ENCODE results near the gene RGS7.
"Not testable (repeated sequence)": the region's sequence is repeated elsewhere in the genome, so short reads cannot be mapped to it uniquely, and the experiment has no call there.

Gene RGS7

DNA sequence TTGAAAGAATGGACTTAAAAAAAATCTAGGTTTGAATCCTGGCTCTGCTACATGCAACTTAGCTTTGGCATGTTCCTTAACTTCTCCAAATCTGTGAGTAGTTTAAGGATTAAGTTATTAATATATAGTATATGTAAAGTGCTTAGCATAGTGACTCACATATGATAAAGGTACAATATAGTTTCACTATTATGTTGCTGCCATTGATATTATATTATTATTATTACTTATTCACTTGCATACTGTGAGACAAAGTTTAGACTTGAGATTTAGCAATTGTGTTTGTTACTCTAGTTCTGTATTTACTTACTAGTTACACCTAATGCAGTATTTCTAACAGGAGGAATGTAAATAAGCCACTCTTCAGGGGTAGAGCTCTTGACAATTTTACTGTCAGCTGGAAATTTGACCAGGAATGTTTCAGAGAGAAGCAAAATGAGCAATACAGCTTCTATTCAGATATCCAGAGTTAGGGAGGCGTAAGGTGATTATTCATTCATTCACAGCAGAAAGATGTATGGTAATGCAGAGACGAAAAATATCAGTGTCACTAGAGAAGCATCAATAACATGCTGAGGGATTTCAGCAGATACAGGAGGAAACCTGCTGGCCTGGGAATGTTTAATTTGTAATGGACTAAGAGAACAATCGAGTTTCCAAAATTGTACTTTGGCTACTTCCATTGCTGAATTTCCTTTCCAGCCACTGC, 25.5 kb downstream of the RGS7 start:
- no peak for DNase-seq (ENCODE audit: low spot score)

DNA sequence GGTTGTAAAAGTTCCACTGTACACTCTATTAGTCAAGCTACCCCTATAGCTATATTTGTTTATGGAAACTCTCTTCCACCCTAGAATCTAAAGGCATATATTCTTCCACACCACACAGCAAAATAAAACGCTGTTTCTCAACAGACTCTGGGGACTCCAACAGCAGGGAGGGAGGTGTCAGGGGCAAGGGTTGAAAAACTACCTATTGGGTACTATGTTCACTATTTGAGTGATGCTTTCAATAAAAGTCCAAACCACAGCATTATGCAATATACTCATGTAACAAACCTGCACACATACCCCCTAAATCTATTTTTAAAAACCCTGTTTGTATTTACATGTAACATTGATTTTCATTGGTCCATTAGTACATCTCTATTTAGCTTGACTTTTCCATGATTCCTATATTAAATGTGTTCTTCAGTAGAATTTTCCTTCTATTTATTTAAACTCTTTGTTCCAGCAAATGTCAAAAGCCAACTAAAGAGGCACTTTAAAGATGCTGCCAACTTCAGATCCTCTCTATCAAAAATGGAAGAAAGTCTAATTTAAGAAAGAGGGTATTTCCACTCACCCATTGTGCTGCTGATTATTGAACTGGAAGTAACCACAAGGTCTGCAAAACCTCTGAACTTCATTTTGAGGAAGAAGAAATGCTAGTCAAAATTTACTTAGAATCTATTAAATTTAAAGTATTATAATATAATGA, 26.2 kb downstream of the RGS7 start:
- no peak for DNase-seq (ENCODE audit: low spot score)

DNA sequence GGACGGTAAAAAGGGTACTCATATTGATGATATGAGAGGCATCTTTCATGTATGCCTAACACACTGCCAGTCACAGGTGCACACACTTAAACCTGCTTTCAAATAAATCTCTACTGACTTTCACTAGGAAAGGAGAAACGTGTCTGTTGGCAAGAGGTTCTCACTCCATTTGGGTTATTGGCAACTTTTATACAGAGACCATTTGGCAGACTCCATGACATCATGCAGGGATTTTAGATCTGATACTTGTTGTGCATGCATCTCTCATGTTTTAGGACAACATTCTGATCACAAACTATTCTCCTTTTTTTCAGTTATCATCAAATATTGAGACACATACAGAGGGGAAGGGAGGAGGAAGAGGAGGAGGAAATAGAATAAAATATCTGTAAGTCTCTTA, 31.5 kb downstream of the RGS7 start:
- DNase-seq (ENCODE audit: low spot score): no peak

DNA sequence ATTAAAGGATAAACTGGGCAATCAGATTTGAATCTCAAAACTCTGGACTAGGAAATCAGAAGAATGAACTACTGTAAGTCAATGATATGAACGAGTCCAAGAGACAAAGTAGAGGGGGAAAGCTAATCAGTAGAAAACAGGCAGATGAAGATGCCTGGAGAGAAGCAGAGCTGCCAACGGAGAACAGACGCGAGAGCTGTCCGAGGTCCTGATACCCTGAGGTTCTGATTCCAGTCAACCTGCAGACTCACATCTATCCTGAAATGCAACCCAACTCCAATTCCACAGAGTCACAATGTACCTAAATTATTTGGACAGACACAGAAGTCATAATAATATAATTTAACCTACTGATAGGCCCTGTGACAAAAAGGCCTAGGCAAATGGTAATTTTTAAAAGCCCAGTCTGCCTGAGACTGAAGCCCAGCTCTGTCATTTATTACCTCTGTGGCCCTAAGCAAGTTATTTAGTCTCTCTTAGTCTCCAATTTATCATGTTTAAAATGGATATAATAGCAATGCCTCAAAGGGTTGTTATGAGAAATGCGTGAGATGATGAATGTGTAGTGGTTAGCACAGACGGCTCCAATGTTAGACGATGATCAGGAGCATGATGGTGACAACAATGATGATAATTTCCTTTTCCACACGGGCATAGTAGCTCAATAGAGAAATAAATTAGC, 33.4 kb downstream of the RGS7 start:
- no peak for DNase-seq (ENCODE audit: low spot score)

DNA sequence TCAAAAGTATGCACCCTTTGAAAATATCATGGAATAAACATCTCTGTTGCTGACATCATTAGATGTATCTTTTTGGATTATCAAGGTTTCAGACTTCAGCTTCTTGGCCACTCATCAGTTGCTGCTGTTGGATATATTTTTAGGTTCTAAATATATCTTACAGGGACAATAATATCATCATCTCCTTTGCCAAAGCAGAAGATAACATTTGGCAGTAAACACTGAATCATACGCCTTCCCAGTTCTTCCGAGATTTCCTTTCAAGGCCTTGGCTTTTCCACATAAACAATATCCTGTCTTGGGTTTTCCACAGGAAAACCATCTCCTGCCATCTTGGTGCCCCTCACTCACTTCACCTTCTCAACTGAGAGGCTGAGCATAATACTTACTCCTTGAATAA, 39.3 kb downstream of the RGS7 start:
- no peak for DNase-seq (ENCODE audit: low spot score)

DNA sequence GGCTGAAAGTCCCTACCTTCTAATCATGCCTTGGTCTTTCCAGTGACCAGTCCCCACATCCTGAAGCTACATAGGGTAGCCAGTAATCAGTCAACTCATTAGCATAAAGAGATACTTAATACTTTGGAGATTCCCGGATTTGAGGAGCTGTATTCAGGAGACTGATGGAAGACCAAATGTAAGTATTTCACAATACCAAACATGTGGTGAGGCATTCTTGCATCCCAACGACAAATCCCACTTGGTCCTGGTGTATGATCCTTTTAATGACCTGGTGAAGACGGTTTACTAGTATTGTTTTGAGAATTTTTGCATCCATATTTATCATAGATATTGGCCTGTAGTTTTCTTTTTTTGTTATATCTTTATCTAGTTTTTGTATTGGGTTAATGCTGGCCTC, 40.6 kb downstream of the RGS7 start:
- DNase-seq (ENCODE audit: low spot score): no peak

DNA sequence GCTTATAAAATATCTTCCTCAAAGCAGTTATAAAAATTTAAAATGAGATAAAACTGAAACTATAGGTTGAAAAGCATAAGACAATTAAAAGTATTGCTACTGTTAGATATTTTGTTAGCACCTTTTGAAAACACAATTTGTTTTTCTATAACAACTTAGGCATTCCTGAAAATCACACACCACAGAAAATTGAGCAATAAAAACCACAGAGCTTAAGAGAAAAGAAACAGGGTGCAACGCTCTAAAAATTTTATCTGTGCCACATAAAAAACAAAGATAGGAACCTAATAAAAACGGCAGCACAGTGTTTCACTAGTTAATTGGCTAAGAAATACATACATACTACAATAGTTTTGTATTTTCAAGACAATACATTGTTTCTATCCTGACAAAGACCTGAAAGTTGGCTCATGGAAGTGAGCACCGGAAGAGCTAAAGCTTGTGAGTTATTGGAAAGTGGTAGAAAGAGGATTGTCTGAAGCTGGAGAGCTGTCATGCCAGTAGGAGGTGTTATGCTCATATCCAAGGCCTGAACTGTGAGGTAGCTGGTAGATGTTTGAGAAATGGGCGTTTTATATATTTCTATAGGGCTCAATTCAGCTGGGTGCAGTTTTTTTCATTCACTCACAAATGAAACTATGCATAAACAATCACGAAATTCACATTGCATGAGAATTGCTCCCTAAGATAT, 45.8 kb downstream of the RGS7 start:
- DNase-seq (ENCODE audit: low spot score): no peak

DNA sequence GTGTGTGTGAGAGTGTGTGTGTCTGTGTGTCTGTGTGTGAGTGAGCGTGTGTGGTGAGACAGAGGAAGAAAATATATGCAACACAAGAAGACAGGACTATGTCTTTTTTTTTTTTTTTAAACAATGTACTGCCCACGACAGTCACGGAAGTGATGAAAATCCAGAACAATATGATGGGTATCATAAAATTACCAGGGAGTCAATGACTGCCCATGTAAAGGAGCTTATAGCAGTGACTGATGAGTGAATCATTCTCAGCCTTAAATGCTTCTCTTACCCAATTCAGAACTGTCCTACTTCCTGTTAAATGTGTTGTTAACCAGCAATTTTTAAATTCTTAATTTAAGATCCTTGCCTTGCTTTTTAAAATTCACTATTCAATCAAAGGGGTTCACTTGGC, 46.6 kb downstream of the RGS7 start:
- no peak for DNase-seq (ENCODE audit: low spot score)

DNA sequence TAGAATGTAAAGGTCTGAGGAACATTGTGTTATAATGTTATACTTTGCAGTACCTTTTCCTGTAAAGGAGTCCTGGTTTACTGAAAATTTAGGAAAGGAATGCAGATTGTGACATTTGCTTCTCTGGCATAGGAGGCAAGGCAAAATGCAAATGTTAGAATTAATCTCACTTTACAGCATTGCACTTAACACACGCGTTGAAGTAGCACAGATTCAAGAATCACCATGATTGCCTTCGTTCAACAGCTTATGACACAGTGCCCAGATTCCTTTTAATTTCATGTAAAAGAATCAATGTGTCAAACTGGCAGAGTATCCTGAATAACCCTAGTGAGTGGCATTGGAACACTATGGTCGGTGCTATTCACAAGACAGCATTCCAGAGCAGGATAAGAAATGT, 47.4 kb downstream of the RGS7 start:
- DNase-seq (ENCODE audit: low spot score): no peak

DNA sequence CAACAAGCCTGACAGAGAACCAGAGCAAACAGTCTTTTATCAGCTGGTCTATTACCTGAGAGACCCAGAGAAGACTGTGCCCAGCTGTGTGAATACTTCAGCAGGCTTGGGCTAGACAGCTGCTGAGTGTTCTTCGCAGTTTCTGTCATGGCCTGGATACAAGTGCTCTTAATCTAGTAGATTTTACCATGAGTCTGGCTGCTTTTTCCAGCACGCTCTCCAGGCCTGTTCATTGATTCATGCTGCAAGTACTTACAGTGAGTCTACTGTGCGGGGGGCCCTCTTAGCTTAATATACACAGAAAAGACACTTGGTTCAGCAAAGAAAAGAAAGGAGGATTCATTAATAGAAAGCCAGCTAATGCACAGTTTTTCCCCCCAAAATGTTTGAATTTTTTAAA, 48.5 kb downstream of the RGS7 start:
- no peak for DNase-seq (ENCODE audit: low spot score)

DNA sequence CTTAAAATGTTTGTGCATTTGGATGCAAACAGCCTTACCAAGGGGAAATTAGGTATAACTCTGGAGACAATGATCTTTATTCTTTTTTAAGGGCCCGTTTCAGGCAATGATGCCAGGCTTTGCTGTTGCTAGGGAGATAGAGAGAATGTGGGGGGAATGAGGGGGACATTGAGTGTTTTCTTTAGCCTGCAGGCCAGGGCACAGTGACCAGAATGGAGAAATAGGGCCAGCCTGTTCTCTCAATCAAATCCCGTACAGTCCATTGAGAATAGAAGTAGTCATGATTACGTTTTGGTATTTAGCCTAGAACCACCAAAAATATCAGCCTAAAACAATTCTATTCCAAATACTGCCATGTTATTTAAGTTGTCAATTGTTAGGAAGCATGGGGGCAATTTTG, 49.0 kb downstream of the RGS7 start:
- DNase-seq (ENCODE audit: low spot score): peak; percentile 18

DNA sequence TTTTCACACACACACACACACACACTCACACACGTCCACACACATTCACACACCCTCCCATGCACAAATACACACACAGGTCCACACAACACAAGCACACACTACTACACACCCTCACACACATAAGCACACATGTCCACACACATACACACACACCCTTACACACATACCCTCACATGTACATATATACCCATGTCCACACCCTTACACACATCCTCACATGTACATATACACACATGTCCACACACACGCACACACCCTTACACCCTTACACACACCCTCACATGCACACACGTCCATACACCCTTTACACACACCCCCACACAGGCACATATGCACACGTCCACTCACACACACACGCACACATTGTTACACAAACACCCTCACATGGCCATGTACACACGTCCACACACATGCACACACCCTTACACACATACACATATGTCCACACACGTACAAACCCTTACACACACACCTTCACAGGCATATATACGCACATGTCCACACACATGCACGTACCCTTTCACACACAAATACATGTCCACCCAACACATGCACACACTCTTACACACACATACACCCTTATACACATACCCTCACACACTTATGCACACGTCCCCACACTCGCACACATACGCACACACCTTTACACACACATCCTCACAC, 50.7 kb downstream of the RGS7 start:
- DNase-seq (ENCODE audit: low spot score): no peak

DNA sequence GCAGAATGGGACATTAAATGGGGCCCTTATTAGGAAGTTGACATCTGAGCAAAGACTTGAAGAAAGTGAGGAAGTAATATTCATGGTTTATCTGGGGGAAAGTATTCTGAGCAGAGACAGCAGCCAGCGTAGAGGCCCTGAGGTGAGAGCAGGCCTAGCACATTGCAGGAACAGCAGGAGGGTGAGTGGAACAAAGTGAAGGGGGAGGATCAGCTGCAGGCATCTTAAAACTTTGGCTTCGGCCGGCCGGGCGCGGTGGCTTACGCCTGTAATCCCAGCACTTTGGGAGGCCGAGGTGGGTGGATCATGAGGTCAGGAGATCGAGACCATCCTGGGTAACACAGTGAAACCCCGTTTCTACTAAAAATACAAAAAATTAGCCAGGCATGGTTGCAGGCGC, 55.0 kb downstream of the RGS7 start:
- DNase-seq (ENCODE audit: low spot score): not testable (repeated sequence)

DNA sequence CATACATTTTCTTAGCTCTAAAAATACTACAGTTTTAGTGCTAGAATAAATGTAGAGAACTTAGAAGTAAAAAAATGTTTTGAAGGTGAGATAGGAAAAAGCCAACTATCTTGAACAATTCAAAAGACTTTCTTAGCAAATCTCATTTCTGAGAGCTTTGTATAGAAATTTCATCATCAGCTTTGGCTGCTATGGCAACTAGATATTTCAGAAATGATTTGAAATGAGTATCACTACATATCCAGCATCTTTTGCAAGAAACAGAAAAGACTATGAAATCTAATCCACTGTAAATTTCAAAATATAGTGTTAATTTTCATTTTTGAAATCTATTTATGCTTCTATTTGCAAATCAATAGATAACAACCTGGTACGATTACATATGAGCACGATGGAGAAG, 57.7 kb downstream of the RGS7 start:
- DNase-seq (ENCODE audit: low spot score): peak; percentile 12

DNA sequence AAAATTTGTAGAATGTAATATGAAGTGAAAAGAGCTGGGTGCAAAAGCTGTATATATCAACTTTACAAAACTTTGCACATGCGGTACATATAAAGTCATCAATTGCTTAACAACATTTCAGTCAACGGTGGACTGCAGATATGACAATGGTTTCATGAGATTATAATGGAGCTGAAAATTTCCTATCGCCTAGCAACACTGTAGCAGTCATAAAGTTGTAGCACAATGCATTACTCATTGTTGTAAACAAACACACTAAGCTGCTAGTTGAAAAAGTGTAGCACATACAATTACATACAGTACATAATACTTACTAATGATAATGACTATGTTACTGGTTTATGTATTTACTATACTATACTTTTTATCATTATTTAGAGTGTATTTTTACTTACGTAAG, 64.0 kb downstream of the RGS7 start:
- DNase-seq (ENCODE audit: low spot score): no peak

DNA sequence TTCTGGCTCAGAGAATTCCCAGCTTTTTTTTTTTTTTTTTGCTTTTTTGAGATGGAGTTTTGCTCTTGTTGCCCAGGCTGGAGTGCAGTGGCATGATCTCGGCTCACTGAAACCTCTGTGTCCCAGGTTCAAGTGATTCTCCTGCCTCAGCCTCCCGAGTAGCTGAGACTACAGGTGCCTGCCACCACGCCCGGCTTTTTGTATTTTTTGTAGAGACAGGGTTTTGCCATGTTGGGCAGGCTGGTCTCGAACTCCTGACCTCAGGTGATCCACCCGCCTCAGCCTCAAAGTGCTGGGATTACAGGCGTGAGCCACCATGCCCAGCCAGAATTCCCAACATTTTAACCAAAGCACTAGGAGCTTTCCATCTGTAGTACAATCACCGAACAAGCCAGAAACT, 65.5 kb downstream of the RGS7 start:
- not testable (repeated sequence) for DNase-seq (ENCODE audit: low spot score)

DNA sequence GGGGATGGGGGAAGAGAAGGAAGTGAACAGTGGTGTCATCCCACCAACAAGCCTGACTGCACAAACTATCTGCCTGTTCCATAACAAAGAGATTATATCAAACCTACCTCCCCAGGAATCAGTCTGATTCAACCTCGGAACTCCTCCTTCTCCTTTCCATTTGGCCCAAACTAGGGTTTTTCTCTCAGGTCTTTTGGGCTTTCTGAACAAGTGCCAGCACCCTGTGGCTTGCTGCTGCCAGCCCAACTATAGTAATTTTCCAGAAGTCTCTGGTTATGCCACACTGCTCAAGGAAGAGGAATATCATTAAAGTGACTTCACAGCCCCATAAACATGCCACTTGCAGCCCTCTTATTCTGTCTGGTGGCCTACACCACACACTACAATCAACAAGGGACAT, 70.5 kb downstream of the RGS7 start:
- no peak for DNase-seq (ENCODE audit: low spot score)

DNA sequence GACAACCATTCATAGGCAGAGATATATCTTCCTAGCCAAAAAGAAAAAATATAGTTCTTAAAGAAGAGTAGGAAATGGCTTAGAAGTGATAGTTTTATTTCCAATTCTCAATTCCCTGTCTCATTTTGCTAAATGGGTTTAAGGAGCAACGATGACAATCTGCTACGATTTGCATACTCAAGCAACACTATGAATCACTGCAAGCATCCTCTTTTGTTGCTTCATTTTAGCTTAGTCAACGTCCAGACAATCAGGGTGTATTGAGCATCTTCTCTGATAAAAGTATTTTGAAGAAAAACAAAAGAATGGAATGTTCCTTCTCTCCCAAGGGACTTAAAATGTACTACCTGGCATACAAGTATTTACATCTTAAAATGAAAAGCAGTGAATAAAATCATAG, 80.6 kb downstream of the RGS7 start:
- DNase-seq (ENCODE audit: low spot score): no peak

DNA sequence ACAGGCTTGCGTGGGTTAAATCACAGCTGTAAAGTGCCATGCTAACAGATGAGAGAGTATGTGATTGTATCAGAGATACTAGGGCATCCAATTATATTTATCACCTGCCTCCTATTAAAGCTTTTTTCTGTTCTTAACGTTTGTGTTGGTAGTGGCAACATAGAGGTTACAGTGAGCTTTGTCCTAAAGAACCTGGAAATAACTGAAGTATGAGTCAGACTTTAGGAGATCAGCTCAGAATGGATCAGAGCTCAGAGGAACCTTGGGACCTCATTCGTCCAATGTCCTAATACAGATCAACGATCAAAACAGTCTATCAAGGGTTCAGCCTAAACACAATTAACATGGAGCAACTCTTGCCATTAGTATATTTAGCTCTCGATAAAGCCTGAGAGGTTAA, 81.0 kb downstream of the RGS7 start:
- no peak for DNase-seq (ENCODE audit: low spot score)

DNA sequence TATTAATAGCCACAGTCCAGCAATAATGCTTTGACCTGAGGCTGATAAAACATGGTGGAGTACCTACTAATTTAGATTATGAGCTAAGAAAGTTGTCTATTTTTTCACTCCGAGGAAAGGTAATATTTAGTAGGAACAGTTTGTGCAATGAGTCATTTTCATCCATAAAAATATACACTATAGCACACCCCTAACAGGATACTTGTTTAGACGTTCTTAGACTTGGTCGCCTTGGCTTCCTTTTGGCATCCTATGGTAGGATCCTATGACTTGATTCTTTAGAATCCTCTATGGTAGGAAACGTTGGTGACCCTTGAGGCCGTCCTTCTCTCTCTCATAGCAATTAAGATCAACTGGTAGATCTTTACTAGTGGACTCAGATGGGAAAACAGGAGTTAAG, 81.8 kb downstream of the RGS7 start:
- no peak for DNase-seq (ENCODE audit: low spot score)

DNA sequence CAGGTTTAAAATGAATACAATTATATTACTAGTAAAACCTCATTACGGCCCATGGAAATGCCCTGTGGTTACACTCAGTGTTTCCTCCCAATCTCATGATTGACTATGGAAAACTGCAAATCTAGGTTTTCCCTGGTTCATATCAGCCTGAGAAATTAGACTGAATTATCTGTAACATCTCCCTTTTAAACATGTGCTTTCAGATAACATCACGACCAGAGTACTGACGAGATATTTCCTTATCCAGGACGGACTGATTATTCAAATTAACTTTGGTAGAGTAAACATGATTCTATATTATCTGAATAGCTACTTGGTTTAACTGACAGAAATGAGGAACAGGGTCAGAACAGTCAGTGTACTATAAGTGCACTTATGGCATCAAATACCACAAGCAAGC, 82.3 kb downstream of the RGS7 start:
- DNase-seq (ENCODE audit: low spot score): no peak

DNA sequence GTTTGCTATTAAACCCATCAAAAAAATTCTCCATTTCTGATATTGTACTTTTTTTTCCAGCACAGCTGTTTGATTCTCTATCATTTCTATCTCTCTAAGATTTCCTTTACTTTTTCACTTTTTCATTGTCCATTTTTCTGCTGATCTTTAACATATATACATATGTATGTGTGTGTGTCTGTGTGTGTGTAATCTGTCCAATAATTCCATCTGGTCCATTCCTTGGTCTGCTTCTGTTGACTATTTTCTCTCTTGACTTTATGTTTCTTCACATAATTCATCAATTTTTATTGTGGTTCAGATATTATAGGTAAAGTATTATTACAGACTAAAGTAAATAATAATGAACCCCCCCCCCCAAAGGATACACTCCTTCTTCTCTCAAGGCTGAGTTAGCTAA, 84.2 kb downstream of the RGS7 start:
- no peak for DNase-seq (ENCODE audit: low spot score)

Measured in putamen (tissue), 1 donor.